ENCODE measurements around the gene CACNB4.
"Not testable (repeated sequence)": the region's sequence is repeated elsewhere in the genome, so short reads cannot be mapped to it uniquely, and the experiment has no call there.

The CACNB4 gene

DNA sequence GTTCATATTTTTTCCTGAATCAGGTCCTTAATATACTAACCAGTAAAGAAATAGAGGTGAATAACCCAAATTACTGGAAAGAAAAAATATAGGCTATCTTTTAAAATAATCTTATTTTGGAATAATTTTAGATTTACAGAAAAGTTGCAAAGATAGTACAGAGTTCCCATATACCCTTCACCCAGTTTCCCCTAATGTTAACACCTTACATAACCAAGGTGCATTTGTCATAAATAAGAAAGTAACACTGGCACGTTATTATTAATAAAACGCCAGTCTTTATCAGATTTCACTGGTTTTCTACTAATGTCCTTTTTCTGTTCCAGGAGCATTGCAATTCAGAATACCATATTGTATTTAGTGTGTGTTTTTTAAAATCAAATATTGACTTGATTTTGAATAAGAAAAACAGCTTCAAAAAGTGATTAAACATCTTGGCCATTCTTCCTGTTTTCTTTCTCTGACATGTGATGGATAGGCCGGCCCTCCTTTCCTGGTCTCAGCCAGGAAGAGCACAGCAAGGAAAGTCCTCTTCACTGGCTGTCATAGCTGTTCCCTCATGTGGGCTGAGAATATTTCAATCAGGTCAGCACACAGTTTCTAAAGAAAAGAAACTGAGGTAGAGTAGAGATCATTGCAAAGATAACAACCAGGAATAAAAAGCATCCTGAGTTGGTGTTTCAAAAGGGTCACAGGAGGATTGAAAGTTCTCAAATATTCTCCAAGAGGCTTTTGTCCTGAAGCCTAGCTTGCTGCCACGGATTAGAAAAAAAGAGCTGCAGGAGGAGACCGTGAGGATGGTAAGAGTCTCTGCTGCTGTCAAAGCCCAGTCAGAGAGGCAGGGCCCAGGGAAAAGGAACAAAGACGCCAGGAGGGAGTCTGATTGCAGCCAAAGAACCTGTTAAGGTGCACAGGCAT, 191.3 kb downstream of the CACNB4 start:
- DNase-seq, result no peak

DNA sequence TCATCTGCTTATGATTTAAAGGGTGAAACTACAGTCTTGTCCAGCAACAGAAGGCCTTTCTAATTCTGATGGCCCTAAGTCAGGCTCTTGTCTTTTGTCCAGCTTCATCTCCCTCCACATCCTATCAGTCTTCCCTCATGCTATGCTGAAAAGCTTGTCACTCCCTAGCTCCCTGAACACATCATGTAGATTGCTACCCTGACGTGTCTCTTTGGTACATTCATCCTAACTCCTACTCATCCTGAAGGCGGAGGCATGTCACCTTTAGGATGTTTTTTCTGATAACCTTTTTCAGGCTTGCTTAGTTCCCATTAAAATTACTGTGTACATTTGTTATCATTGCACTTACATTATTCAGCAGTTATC, 192.2 kb downstream of the CACNB4 start:
- DNase-seq, result no peak

DNA sequence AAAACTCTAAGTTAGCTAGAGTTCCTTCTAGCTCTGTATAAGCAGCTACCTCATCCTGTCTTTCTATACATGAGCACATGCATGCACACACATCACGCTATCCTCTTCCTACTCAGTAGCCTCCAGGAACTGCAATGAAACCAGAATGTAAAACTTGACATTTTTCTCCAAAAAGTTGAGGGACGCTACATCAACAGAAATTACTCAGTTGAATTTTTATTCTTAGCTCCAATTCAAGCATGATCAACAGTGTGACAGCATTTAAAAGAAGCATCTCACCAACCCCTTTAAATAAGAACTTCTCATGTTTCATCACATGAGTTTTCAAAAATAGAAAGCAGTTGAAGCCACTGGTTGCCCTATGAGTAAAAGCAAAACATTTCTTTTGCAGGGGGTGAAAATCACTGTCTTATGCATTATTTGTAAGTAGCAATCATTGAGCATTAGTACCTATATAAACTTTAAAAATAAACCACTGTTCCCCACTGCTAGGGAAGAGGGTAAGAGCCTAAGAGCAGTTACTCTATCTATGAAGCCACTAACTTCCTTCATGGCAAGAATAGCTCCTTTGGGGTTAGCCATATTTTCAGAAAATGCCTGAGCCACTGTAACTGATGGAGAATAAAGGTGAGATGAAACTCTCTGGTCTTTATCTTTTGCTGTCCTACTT, 192.7 kb downstream of the CACNB4 start:
- DNase-seq, result no peak

DNA sequence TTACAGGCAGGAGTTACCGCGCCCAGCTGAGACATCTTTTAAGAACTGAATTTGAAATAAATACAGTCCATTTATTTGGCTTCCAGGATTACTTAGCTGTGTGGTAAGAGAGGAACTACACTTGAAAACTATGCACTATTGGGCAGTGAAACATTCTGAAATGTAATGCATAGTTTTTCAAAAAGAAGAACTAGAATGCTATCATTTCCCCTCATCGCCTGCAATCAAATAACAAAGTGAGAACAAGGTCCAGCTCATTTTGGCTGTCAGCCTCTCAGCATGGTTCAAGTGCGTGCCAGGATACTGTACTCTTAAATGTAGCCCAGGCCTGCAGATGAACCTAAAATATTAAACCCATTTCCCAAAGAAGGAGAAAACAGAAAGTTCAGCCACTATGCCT, 194.0 kb downstream of the CACNB4 start:
- DNase-seq, result no peak

DNA sequence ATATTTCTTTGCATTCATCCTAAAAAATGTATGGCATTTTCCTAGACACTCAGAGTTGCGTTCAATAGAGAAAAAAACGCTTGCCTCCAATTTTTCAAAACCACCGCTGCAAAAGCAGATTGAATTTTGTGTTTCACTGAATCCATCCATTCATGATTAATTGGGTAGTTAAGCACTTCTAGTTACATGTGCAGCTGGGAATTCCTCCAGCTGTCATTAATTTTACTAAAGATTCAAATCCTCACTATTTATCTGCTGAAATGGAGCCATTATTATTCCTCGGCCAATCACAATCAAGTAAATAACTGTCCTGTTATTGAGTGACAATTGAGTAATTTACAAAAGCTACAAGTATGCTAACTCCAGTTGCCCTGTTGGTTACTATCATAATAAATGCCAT, 194.8 kb downstream of the CACNB4 start:
- no peak for DNase-seq

DNA sequence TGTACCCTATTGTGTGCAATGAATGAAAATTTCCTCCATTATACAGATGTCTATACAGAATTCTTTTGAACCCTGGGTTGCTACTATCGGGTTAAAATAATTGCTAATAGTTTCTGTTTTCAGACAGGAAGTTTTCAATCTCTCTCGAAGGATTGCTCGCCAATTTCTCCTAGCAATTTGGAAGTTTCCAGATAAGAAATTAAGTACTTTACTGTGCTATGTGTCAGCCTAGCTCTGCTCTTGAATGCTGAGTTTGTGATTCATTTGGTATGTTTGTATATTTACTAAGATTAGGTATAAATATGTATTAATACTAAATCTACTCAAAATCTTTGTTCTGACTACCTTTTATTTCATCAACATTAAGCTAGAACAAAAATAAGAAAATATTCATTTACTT, 196.0 kb downstream of the CACNB4 start:
- no peak for DNase-seq

DNA sequence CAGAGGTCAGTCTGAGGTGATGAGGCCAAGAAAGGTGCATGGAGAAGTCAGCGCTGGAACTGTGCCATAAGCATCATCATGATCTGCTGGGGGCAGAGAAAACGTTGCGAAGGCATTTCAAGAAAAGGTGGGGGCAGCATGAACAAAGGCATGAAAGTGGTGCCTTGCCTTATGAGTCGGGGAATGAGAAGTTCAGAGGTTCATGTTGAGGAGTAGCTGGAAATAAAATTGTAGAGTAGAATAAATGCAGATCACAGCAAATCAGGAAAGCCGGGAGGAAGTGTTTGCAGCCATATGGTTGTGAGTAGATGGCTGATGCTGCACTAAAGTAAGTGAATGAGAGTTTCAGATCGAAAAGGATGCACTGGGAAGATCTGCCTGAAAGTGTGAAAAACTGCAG, 198.5 kb downstream of the CACNB4 start:
- peak in 2 of 56 donors; percentile 7 to 8 for DNase-seq

DNA sequence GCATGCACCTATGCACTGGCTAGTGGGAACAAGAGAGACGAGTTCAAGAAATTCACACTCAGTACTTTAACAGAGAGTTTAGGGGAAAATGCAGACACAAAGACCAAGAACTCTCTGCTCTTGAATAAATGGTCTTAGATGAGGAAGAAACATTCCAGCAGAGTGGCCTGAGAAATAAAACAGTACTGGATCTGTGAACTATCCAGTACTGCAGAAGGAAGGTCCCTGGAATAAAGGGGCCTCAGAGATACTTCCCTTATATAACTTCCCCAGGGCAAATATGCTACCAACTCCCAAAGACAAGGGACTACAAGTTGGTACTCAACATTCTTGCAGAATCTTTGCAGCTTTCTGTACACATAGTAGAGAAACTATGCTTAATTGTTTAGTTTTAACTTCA, 199.7 kb downstream of the CACNB4 start:
- no peak for DNase-seq

DNA sequence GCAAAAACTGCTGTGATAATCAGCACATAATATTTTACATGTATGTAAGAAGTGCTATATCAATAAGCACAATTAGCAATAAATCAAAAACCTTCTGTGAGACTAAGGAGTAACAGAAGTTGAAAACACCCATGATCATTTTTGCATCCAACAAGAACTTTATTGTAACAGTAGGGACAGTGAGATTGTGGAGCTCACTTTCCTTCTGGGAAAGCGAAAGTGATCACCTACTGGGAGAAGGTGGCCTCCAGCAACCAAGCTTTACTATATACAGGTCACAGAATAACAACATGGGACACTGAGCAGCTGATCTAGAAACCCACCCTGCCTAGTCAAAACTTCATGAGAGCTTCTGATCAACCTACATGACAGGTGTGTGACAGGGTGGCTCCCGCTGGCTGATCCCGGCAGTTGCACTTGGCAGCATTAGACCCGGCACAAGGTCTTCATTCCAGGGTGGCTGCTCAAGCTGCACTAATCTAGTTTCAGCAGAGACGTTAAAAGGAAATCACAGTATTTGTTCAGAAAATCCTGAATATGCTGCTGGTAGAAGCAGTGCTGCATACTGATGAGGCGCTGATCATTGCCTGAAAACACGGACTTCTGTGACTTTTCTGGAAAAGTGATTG, 207.2 kb downstream of the CACNB4 start:
- peak in 5 of 56 donors; percentile 2 to 19 (median 13) for DNase-seq

DNA sequence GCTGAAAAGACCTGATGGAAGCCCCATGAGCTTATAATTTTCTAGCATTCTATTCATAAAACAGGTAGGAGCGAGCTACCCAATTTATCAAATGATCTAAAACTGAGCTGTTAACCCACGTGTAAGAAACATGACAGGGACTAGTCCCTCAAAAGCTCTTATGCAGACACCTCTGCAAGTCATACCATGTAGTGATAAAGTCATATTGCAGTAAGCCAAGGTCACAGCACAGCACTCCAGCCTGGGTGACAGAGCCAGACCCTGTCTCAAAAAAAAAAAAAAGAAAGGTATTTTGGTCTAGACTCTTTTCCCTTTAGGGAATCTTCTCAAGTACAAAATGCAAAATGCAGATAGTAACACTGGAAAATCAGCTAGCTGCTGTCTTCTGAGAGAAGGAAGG, 211.7 kb downstream of the CACNB4 start:
- no peak for DNase-seq

DNA sequence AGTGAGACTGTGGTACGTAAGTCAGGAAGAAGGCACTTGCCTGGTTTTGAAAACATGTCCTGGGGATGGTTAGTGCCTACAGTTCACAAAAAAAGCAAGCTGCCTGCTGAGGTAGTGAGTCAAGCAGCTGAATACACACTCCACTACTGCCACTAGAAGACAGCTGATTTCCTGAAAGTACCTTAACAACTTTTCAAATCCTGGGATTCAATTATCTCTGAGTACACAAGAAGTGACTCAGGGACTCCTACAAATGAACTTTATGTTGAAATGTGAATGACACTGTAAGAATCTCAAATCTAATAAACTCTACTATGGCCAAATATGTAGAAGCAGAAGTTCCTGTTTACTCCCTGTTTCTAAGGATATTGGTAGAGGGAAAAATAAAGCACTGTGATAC, 212.6 kb downstream of the CACNB4 start:
- no peak for DNase-seq

DNA sequence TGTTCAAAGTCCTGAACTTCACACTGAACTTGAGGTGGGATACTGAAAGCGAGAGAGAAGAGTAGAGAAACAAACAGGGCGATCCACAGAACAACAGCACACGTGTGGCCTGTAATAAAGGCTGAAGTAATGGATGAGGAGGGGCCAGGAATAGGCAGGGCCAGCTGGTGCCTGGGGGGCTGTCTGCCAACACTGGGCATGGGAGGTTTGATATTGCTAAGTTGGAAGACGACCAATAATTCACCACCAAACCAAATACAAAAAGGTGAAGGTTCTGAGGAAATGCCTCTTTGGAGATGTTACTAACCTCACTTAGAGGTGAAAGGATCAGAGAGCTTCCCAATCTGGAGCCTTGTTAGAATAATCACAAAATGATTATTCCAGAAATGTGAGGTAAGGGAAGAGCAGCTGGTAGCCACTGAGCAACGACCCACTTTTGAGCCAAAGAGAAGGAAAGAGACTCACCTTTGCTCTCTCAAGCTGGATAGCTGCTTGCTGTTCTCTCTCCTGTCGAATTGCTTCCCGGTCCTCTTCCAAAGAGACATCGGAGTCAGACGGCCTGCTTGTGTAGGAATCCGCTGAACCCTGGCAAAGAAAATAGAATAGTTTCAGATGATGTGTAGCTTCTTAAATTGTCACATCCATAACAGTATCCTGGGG, 215.9 kb downstream of the CACNB4 start:
- no peak for DNase-seq

DNA sequence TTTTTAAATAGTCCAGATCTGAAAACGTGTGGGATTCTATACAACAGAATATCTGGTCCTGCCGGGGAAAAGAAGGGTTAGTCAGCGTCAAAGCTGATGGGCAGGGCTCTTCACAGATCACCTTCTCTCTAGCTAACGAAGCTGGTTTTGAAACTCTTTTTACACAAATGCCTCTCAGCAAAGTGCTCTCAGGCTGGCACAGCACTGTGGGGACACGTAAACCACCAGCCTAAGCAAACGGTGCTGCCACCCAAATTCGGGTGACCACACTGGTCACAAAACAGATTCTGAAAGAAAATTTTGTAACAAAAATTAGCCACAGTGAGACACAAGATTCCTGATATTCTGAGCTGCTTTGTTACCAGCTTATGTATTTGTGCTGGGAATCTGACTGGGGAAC, 217.5 kb downstream of the CACNB4 start:
- no peak for DNase-seq

DNA sequence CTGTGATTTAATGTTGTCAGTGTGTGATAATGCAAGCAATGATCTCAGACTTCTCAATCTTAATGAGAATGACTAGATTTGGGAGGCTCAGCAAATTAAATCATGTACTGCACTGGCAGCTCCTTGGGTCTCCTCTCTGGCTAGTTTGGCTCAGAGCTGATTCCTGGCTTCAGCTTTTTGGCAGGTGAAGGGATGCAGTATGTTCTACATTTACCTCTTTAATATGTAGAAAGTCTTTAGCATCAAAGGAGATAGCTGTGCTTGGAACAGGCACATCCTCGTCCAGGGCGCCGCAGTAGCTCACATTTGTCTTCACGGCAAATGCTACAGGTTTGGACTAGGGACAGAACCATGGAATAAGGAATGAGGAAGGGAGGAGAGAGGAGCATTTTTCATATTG, 218.3 kb downstream of the CACNB4 start:
- no peak for DNase-seq

DNA sequence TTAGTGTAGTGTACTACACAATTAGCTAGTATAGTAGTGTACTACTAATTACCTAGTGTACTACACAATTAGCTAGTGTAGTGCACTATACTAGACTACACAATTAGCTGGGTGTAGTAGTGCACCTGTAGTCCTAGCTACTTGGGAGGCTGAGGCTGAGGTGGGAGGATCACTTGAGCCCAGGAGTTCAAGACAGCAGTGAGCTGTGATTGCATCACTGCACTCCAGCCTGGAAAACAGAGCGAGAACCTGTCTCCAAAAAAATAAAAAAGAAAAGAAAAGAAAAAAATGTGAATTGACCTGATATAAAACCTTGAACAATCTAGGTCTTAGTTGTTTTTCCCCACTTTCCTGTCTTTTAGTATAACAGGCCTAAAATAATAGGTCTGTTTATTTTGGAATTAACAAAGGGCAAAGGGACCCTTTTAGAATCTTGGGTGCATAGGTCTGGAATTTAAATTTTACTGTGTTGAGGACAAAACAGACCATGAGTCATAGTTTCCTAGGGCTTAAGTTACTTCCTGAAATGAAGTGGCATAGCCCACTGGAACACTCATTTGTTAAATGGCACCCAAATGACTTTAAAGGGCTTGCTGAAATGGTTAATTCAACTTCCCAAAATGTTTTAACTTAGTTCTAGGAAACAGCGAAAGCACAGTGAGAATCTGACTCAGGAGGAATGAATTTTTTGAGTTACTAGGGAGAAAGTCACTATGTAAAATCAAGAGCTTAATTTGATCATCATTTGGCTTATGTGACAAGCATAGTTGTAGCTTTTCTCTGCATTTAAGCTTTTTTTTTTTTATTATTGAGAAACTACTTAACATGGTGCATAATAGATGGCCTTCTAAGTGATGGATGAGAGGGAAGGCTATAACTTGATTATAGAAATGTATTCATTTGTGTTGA, 219.9 kb downstream of the CACNB4 start:
- no peak for DNase-seq

DNA sequence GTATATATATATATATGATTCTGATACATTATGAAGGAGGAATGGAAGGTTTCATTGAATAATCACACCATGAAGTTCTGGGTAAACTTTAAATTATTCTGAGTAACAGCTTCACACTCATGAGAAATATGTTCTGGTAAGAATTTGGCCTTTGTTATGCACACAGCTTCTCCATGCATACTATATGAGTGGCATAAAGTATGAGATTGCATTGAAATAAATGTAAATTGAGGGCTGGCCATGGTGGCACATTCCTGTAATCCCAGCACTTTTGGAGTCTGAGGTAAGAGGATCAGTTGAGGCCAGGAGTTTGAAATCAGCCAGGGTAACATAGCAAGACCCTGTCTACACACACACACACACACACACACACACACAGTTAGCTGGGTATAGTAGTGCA, 220.6 kb downstream of the CACNB4 start:
- DNase-seq, result no peak

DNA sequence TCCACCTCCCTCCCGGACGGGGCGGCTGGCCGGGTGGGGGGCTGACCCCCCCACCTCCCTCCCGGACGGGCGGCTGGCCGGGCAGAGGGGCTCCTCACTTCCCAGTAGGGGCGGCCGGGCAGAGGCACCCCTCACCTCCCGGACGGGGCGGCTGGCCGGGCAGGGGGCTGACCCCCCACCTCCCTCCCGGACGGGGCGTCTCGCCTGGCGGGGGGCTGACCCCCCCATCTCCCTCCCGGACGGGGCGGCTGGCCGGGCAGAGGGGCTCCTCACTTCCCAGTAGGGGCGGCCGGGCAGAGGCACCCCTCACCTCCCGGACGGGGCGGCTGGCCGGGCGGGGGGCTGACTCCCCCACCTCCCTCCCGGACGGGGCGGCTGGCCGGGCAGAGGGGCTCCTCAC, 223.2 kb downstream of the CACNB4 start:
- DNase-seq, result not testable (repeated sequence)

DNA sequence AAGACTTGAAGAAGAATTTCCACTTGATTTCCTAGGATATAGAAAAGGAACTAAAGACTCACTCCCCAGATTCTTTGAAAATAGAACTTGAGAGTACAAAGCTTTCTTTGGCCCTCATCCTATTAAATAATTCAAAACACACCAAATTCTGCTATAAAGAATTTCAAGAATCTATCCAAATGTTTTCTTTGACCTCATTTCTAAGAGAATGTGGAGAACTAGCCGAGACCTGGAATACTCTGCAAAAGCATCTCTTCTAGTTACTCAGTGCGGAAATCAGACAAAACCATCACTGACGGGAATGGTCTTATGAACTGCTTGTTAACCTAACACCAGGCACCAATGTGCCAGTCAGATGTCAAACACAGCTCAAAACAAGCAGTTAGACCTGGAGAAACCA, 226.4 kb downstream of the CACNB4 start:
- no peak for DNase-seq

DNA sequence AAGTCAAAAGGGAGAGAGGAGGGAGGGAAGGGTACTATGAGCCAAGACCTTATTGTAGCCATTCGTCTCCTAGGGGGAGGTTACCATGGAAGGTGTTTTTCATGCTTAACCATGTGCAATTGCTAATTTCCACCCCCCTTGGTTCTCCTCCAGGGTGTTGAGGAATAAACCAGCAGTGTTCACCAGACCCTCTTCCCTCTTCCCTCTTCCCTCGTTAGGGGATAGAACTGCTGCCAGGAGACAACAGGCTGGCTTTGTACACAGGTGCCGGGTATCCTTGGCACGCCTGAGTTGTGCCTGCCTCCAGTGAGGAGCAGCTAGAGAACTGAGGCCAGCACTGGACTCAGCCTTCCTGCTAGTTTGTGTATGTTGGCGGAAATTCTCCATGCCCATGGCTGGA, 229.6 kb downstream of the CACNB4 start:
- DNase-seq, result peak in 22 of 56 donors; percentile 2 to 57 (median 16)

DNA sequence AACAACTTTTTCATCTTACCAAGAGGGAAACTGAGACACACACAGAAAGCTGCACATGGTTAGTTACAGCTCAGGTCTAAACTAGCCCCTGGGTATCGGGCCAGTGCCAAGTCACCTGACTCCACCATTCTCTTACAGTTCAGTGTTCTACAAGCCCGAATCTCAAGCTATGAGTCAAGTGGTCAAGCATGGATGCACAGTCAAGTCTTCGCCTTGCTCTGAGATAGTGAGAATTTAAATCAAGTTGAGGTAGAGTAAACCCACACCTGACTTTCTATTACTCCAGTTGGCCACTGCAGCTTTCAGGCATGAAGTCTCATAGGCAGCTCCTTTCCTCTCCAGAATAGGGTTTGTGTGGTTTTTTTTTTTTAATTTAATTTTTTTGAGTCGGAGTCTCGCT, 236.1 kb downstream of the CACNB4 start:
- no peak for DNase-seq

DNA sequence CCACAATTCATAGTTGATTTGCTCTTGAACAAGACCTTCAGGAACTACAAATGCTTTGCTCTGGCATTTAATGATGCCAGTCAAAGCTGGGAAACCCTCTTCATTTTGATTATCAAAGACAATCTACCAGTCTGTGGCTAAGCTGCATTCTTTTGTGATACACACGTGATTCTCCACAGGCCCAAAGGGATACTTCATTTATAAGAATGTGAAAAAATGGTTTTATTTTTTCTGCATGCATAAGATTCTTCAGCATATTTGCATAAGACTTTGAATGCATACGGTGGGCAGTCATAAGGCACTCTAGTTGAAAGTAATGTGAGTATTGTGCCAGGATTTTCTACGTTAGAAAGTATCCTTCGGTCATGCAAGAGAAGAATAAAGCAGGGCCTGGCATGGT, 237.7 kb downstream of the CACNB4 start:
- DNase-seq, result no peak
